ENCODE measurements around the gene NDUFA5.
A peak's percentile ranks its signal among the peaks of the same experiment; 100 is the strongest.

The NDUFA5 gene

DNA sequence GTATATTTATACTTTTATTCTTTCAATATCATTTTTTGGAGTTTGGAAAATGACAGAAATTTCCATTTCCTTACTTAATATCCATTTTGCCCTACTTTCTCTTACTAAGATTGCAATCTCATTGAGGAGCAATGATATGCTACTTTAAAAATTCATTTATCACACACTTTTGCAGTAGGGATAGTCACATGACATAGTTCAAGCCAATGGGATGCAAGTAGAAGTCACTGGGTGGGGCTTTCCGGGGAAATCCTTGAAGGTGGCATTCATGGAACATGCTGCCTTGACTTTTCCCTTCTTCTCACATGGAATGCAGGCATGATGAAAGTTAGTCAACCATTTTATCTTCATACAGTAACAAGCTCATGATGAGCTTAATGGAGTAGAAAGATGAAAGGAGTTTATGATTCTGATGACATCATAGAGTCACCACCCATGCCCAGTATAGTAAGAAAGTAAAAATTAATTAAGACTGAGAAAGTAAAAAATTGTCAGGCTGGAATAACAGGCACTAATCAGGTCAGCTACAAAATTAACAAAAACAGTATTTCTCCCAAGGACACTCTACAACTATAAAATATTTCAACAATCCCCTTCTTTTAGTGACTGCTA, 56.6 kb downstream of the NDUFA5 start:
- Histone ChIP-seq H3K4ac (ENCODE audit: low read length) (no peak overlapping the region), H3K9me3 (replicated peaks in 1 of 2; ENCODE audit: control insufficient read depth in 2 of 2, insufficient read depth in 1 of 2, low read depth in 1 of 2, low read length in 2 of 2) (peaks cover 5 to 7% of the 10 kb centered on the region in 2 donors), H2BK12ac (ENCODE audit: low read length) (no peak overlapping the region), H3K79me1 (ENCODE audit: low read depth, low read length) (no peaks in the 10 kb centered on the region), H4K91ac (ENCODE audit: low read depth, low read length, poor library complexity) (no peak overlapping the region), H3K4me1 (ENCODE audit: control insufficient read depth in 2 of 2, insufficient read depth in 1 of 2, low read depth in 1 of 2, low read length in 2 of 2) (peaks cover 0 to 4% of the 10 kb centered on the region in 2 donors), H3K23ac (ENCODE audit: low read depth, low read length, poor library complexity) (no peak overlapping the region), H3K4me2 (ENCODE audit: insufficient read depth, low read length, poor library complexity, severe bottlenecking) (no peak overlapping the region), H3K14ac (ENCODE audit: low read length) (no peak overlapping the region), H3K27me3 (ENCODE audit: control insufficient read depth in 3 of 3, insufficient read depth in 3 of 3, low read depth in 1 of 3, low read length in 3 of 3) (no peaks in the 10 kb centered on the region), H3K36me3 (replicated peaks in 1 of 2; ENCODE audit: control insufficient read depth in 2 of 2, insufficient read depth in 2 of 2, low read length in 2 of 2) (no peaks in the 10 kb centered on the region), H2BK15ac (ENCODE audit: low read length) (no peak overlapping the region), H3K27ac (replicated peaks; ENCODE audit: low read length) (no peak overlapping the region), H2BK5ac (ENCODE audit: low read length) (no peak overlapping the region), H3K4me3 (ENCODE audit: low read length in 2 of 2) (no peak overlapping the region), H3K9ac (ENCODE audit: low read depth, low read length, poor library complexity) (no peak overlapping the region), H3K18ac (ENCODE audit: low read length) (no peak overlapping the region), H2BK120ac (ENCODE audit: low read depth, low read length) (no peak overlapping the region), H4K8ac (ENCODE audit: low read depth, low read length) (no peak overlapping the region), H2AFZ (ENCODE audit: low read length) (no peak overlapping the region), H2AK5ac (ENCODE audit: low read depth, low read length) (no peak overlapping the region)
- DNase-seq (ENCODE audit: low spot score): no peak
- no CpG with 5 or more reads among the region's 1 CpG for WGBS, 2 donors (ENCODE audit: extremely low coverage in 2 of 2, insufficient read length in 2 of 2, insufficient replicate concordance in 1 of 2)

DNA sequence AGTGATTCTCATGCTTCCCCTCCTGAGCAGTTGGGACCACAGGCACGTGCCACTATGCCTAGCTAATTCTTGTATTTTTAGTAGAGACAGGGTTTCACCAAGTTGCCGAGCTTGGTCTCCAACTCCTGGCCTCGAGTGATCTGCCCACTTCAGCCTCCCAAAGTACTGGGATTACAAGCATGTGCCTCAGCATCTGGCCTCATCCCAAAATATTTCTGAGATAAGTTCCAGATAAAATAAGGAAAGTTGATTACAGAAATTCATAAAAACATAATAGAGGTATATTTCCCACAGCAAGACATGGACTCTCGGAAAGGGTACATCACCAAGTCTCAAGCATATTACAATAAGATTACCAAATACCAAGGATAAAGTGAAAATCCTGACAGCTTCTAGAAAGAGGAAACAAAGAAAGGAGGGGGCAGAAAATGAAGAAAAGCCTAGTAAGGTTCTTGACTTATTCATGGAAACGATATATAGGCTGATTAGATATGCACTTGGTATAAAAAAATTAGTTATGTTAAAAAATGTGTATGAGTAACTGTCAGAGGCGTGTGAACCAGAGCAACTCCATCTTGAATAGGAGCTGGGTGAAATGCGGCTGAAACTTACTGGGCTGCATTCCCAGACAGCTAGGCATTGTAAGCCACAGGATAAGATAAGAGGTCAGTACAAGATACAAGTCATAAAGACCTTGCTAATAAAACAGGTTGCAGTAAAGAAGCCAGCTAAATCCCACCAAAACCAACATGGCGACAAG, 58.2 kb downstream of the NDUFA5 start:
- Histone ChIP-seq H3K4me3 (ENCODE audit: low read length in 2 of 2) (no peak overlapping the region), H3K4me1 (ENCODE audit: control insufficient read depth in 2 of 2, insufficient read depth in 1 of 2, low read depth in 1 of 2, low read length in 2 of 2) (peaks cover 0 to 4% of the 10 kb centered on the region in 2 donors), H3K4me2 (ENCODE audit: insufficient read depth, low read length, poor library complexity, severe bottlenecking) (no peak overlapping the region), H2BK12ac (ENCODE audit: low read length) (no peak overlapping the region), H3K18ac (ENCODE audit: low read length) (no peak overlapping the region), H3K27me3 (ENCODE audit: control insufficient read depth in 3 of 3, insufficient read depth in 3 of 3, low read depth in 1 of 3, low read length in 3 of 3) (no peaks in the 10 kb centered on the region), H2BK15ac (ENCODE audit: low read length) (no peak overlapping the region), H2BK120ac (ENCODE audit: low read depth, low read length) (no peak overlapping the region), H2BK5ac (ENCODE audit: low read length) (no peak overlapping the region), H4K91ac (ENCODE audit: low read depth, low read length, poor library complexity) (no peak overlapping the region), H2AK5ac (ENCODE audit: low read depth, low read length) (no peak overlapping the region), H3K14ac (ENCODE audit: low read length) (no peak overlapping the region), H2AFZ (ENCODE audit: low read length) (no peak overlapping the region), H4K8ac (ENCODE audit: low read depth, low read length) (no peak overlapping the region), H3K79me1 (ENCODE audit: low read depth, low read length) (no peaks in the 10 kb centered on the region), H3K27ac (replicated peaks; ENCODE audit: low read length) (no peak overlapping the region), H3K9me3 (replicated peaks in 1 of 2; ENCODE audit: control insufficient read depth in 2 of 2, insufficient read depth in 1 of 2, low read depth in 1 of 2, low read length in 2 of 2) (no peaks in the 10 kb centered on the region), H3K23ac (ENCODE audit: low read depth, low read length, poor library complexity) (no peak overlapping the region), H3K9ac (ENCODE audit: low read depth, low read length, poor library complexity) (no peak overlapping the region), H3K4ac (ENCODE audit: low read length) (no peak overlapping the region), H3K36me3 (replicated peaks in 1 of 2; ENCODE audit: control insufficient read depth in 2 of 2, insufficient read depth in 2 of 2, low read length in 2 of 2) (no peaks in the 10 kb centered on the region)
- no peak for DNase-seq (ENCODE audit: low spot score)
- no CpG with 5 or more reads among the region's 8 CpGs for WGBS, 2 donors (ENCODE audit: extremely low coverage in 2 of 2, insufficient read length in 2 of 2, insufficient replicate concordance in 1 of 2)

DNA sequence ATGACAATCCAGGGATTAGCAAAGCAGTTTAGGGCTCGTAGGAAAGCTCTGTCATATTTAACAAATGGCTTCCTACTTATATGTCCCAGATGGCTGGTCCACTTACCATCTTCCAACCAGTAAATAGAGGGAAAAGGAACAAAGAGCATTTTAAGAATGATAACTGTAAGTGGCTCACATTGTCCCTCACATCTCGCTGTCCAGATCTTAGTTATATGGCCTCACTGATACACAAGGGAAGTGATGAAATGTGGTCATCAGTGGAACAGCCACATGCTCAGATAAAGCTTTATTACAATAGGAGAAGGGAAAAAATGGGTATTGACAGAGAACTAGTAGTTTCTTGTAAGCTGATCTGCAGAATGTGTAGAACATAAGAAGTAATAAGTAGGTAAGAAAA, 59.0 kb downstream of the NDUFA5 start:
- no peak for DNase-seq (ENCODE audit: low spot score)
- Histone ChIP-seq H3K14ac (ENCODE audit: low read length) (no peak overlapping the region), H3K23ac (ENCODE audit: low read depth, low read length, poor library complexity) (no peak overlapping the region), H2BK15ac (ENCODE audit: low read length) (no peak overlapping the region), H3K36me3 (replicated peaks in 1 of 2; ENCODE audit: control insufficient read depth in 2 of 2, insufficient read depth in 2 of 2, low read length in 2 of 2) (no peaks in the 10 kb centered on the region), H3K79me1 (ENCODE audit: low read depth, low read length) (no peaks in the 10 kb centered on the region), H3K4me3 (ENCODE audit: low read length in 2 of 2) (no peak overlapping the region), H4K91ac (ENCODE audit: low read depth, low read length, poor library complexity) (no peak overlapping the region), H3K4me2 (ENCODE audit: insufficient read depth, low read length, poor library complexity, severe bottlenecking) (no peak overlapping the region), H3K27ac (replicated peaks; ENCODE audit: low read length) (no peak overlapping the region), H2BK12ac (ENCODE audit: low read length) (no peak overlapping the region), H3K27me3 (ENCODE audit: control insufficient read depth in 3 of 3, insufficient read depth in 3 of 3, low read depth in 1 of 3, low read length in 3 of 3) (no peaks in the 10 kb centered on the region), H2AK5ac (ENCODE audit: low read depth, low read length) (no peak overlapping the region), H3K18ac (ENCODE audit: low read length) (no peak overlapping the region), H4K8ac (ENCODE audit: low read depth, low read length) (no peak overlapping the region), H2AFZ (ENCODE audit: low read length) (peak overlapping the region; percentile 5), H2BK120ac (ENCODE audit: low read depth, low read length) (no peak overlapping the region), H2BK5ac (ENCODE audit: low read length) (no peak overlapping the region), H3K4me1 (ENCODE audit: control insufficient read depth in 2 of 2, insufficient read depth in 1 of 2, low read depth in 1 of 2, low read length in 2 of 2) (peaks cover 0 to 4% of the 10 kb centered on the region in 2 donors), H3K9ac (ENCODE audit: low read depth, low read length, poor library complexity) (no peak overlapping the region), H3K4ac (ENCODE audit: low read length) (no peak overlapping the region), H3K9me3 (replicated peaks in 1 of 2; ENCODE audit: control insufficient read depth in 2 of 2, insufficient read depth in 1 of 2, low read depth in 1 of 2, low read length in 2 of 2) (no peaks in the 10 kb centered on the region)
- WGBS, 2 donors (ENCODE audit: extremely low coverage in 2 of 2, insufficient read length in 2 of 2, insufficient replicate concordance in 1 of 2): no CpG with 5 or more reads among the region's 2 CpGs

DNA sequence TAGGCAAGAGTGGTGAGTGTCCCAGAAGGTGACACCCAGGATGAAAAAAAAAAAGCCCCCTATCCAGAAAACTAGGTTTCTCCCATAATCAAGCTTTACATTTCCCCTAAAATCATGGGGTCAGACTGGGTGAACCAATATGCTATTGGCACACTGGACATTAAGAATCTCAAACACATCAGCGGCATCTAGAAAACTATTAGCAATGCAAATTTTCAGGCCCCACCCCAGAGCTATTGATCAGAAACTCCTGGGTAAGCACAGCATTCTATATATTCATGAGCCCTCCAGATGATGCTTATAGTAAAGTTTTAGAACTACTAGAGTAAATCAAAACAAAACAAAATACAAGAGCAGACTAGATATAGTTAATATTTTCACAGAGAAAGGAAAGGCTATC, 59.6 kb downstream of the NDUFA5 start:
- Histone ChIP-seq H4K91ac (ENCODE audit: low read depth, low read length, poor library complexity) (no peak overlapping the region), H3K27ac (replicated peaks; ENCODE audit: low read length) (no peak overlapping the region), H2AFZ (ENCODE audit: low read length) (no peak overlapping the region), H3K27me3 (ENCODE audit: control insufficient read depth in 3 of 3, insufficient read depth in 3 of 3, low read depth in 1 of 3, low read length in 3 of 3) (no peaks in the 10 kb centered on the region), H3K9me3 (replicated peaks in 1 of 2; ENCODE audit: control insufficient read depth in 2 of 2, insufficient read depth in 1 of 2, low read depth in 1 of 2, low read length in 2 of 2) (no peaks in the 10 kb centered on the region), H2BK12ac (ENCODE audit: low read length) (no peak overlapping the region), H3K23ac (ENCODE audit: low read depth, low read length, poor library complexity) (no peak overlapping the region), H3K14ac (ENCODE audit: low read length) (no peak overlapping the region), H3K36me3 (replicated peaks in 1 of 2; ENCODE audit: control insufficient read depth in 2 of 2, insufficient read depth in 2 of 2, low read length in 2 of 2) (no peaks in the 10 kb centered on the region), H4K8ac (ENCODE audit: low read depth, low read length) (no peak overlapping the region), H2BK120ac (ENCODE audit: low read depth, low read length) (no peak overlapping the region), H3K4me2 (ENCODE audit: insufficient read depth, low read length, poor library complexity, severe bottlenecking) (no peak overlapping the region), H2BK5ac (ENCODE audit: low read length) (no peak overlapping the region), H2AK5ac (ENCODE audit: low read depth, low read length) (no peak overlapping the region), H3K79me1 (ENCODE audit: low read depth, low read length) (no peaks in the 10 kb centered on the region), H3K4me3 (ENCODE audit: low read length in 2 of 2) (no peak overlapping the region), H3K9ac (ENCODE audit: low read depth, low read length, poor library complexity) (no peak overlapping the region), H3K18ac (ENCODE audit: low read length) (no peak overlapping the region), H2BK15ac (ENCODE audit: low read length) (no peak overlapping the region), H3K4me1 (ENCODE audit: control insufficient read depth in 2 of 2, insufficient read depth in 1 of 2, low read depth in 1 of 2, low read length in 2 of 2) (peaks cover 0 to 4% of the 10 kb centered on the region in 2 donors), H3K4ac (ENCODE audit: low read length) (no peak overlapping the region)
- no CpG with 5 or more reads among the region's 1 CpG for WGBS, 2 donors (ENCODE audit: extremely low coverage in 2 of 2, insufficient read length in 2 of 2, insufficient replicate concordance in 1 of 2)
- DNase-seq (ENCODE audit: low spot score): no peak

Data from neuronal stem cell (in vitro differentiated cells).